C4-2B (cell line): ENCODE results near the gene GPC5.

ENCODE experiments used
- H3K27ac ChIP-seq: fragments of 450-650 bp; 2 replicates; pipeline ENCODE4 v1.5.1; 2017
- CTCF ChIP-seq: fragments of 450-650 bp; conservative IDR thresholded peaks from 2 replicates; pipeline ENCODE4 v1.5.1; 2017; ENCODE audit warnings: mild to moderate bottlenecking
- ZFX ChIP-seq: fragments of 450-650 bp; IDR thresholded peaks from 2 replicates; pipeline ENCODE4 v1.6.1; 2017

The GPC5 gene

DNA sequence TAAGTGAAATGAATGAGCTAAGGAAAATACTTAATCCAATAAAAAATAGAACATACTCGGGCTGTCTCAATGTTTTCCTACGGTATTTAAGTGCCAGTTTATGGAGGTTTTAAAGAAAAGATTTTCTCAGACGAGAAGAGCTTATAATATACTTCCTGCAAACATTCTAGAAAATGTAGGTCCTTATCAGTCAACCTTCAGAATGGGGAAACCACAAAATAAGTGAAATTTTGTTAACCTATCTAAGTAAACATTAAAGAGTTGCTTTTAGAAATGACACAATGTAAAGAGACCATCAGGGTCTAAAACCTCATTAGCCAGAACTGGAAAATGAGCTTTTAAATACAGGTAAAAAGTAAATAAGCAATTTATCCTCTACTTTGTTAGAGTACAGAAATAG, 38.8 kb upstream of the GPC5 start:
- TF ChIP-seq ZFX, result no peak
- H3K27ac ChIP-seq, result no peak overlapping the region

- no peak overlapping the region for H3K27ac ChIP-seq
- TF ChIP-seq CTCF (no peak), ZFX (no peak)
Observed at GRCh38 chr13:91360246-91360751, 38.1 kb upstream of the GPC5 start.

DNA sequence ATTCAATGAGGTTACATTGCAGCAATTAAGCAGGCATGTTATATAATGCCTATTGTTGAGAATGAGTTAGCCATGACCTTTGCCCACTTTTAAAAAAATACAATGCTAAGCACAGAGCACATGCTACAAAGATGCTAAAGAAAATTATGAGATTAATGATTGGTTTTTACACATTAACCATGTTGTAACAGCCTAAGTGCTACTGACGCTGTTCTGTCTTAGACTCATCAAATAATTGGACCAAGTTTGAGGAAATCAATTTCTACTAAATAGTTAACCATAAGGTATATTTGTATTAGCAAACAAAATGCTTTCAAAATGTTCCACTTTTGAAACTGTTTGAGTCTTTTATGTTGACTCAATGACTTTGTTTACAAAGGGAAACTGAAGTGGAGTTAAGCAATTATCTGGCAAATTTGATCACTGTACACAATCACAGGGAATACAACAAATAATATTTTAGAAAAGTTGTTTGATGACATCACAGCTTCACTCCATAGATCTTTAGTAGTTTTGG, 36.6 kb upstream of the GPC5 start:
- no peak overlapping the region for H3K27ac ChIP-seq
- TF ChIP-seq ZFX, result no peak
- no peak for TF ChIP-seq CTCF

DNA sequence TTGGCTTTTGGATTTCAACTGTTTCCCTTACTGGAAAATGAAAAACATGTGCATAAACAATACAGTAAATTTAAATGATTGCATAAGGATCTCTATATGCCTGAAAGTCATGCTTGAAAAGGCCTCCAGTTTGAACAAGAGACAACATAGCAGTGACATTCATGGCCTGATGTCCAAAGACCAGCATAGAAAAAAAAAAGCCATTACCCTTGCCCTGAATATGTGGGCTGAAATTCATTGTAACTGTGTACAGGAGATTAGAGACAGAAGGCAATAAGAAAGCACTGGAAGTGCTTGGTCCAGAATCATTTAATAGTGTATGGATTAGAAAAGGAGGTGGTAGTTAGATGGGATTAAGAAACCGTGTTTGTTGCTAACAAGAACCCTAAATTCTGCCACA, 35.5 kb upstream of the GPC5 start:
- no peak overlapping the region for H3K27ac ChIP-seq
- TF ChIP-seq CTCF, result no peak
- TF ChIP-seq ZFX, result no peak

DNA sequence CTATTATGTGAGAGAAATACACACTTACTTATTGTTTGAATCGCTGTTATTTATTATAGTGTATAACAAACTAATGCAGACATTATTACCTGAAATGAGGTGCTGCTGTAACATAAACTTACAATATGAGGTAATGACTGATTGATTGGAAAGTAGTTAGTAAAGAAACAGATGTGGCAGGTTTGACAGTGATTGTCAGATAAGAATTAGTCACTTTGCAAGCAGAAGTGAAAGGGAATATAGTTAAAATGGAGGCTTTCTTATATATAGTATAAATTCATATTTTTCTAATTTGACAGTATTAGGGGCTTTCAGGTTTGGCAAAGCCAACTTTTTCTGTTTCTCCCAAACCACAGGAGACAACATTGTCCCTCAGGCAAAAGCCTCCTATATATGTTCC, 30.3 kb upstream of the GPC5 start:
- TF ChIP-seq ZFX (no peak), CTCF (no peak)
- H3K27ac ChIP-seq, result no peak overlapping the region

DNA sequence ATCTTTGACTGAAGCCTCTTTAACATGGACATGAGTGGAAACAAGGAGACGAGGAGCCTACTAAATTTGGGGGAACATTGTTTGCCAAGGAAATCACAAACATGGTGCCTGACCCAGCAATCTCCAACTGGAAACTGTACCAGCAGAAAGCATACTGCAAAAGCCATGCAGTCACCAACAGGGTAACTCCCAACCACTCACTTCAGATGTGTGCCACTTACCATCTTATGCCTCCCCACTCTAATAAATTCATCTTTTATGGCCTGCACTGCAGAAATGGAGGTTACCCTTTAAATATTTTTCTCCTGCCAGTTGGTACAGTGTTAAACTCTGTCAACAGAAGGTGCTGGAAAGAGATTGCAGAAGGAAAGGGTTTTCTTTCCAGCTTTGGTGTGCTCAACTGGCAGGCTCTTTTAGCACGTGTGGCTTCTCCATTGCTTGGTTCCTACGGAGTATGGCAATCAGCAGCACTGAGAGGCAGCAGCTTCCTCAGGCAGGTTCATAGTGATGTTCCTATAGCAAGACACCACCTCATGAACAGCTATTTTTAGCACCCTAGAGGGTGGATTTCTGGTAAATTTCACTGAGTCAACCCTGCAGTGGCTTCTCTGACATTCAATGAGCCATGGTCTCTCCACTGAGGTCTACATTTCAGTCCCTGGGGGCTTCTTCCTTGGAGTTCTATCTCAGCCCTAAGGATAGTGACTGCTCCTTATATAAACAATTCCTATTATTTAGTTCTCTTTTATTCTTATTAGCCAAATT, 29.6 kb upstream of the GPC5 start:
- TF ChIP-seq CTCF (no peak), ZFX (no peak)
- H3K27ac ChIP-seq, result no peak overlapping the region

DNA sequence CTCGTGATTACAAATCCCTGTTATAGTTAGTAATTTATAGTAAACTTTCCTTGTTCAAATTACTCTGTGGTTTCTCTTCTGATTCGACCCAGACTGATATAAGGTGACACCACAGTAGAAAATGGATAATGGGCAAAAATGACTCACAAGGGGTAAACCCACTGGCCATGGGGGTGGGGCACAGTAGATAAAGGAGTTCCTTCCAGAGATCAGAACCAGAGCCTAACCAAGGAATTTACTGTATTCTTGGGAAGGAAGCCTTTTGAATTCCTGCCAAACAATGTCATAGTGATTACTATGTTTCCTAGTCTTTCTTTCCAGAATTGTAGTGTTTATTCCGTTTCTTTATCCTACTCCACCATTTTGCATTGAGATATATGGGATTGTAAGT, 29.0 kb upstream of the GPC5 start:
- no peak for TF ChIP-seq ZFX
- no peak for TF ChIP-seq CTCF
- H3K27ac ChIP-seq, result no peak overlapping the region

GRCh38 chr13:91370501-91370900, 27.9 kb upstream of the GPC5 start:
- no peak overlapping the region for H3K27ac ChIP-seq
- TF ChIP-seq CTCF (no peak), ZFX (no peak)
